GM18867 (cell line): ENCODE results near the gene PRKN.
"Not testable (repeated sequence)": the region's sequence is repeated elsewhere in the genome, so short reads cannot be mapped to it uniquely, and the experiment has no call there.

Experiments used
- ATAC-seq: cut with Tn5 transposase; IDR thresholded peaks from one replicate; pipeline ENCODE4 v1.9.1; 2021; ENCODE audit warnings: mild to moderate bottlenecking, moderate library complexity; ENCODE audit not compliant: unreplicated experiment

Gene PRKN

DNA sequence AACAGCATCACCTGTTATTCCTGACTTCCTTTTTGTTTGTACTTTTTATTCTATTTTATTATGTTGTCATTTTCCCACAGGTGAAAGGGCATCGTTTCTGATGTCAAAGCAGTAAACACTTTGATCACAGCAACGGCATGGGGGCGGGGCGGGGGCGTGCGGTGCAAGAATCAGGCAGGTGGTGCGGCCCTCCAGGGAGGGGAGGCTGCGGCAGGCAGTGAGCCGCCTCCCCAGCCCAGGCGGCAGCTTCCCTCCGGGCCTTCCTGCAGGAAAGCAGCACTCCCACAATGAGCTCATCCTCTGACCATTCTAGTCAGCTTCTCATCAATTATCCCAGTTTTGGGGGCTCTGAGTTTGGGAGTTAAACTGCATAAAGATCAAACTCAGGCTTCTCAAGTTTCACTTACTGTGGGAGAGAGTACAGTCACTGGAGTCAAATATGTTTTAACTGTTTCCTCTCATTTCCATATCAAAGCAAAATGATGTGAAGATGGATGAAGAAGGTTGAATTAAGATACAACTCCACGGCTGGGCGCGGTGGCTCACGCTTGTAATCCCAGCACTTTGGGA, 845.3 kb downstream of the PRKN start:
- no peak for ATAC-seq

GRCh38 chr6:161880056-161880455, 847.5 kb downstream of the PRKN start:
- ATAC-seq: no peak

DNA sequence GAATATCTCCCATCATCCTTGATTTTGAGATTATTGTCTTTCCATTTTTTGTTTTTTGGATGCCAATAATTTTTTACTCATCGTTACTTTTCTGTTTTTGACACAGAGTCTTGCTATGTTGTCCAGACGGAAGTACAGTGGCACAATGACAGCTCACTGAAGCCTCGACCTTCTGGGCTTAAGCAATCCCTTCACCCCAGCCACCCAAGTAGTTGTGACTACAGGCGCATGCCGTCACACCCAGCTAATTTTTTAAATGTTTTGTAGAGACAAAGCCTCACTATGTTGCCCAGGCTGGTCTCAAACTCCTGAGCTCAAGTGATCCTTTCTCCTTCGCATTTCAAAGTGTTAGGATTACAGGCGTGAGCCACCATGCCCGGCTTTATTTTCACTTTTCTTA, 851.3 kb downstream of the PRKN start:
- ATAC-seq: no peak

- no peak for ATAC-seq
These were observed 857.2 kb downstream of the PRKN start for GRCh38 chr6:161870236-161870901.

- ATAC-seq: no peak
These were observed 858.1 kb downstream of the PRKN start for GRCh38 chr6:161869491-161869890.

- ATAC-seq: no peak
These were observed 861.0 kb downstream of the PRKN start for GRCh38 chr6:161866570-161866969.

DNA sequence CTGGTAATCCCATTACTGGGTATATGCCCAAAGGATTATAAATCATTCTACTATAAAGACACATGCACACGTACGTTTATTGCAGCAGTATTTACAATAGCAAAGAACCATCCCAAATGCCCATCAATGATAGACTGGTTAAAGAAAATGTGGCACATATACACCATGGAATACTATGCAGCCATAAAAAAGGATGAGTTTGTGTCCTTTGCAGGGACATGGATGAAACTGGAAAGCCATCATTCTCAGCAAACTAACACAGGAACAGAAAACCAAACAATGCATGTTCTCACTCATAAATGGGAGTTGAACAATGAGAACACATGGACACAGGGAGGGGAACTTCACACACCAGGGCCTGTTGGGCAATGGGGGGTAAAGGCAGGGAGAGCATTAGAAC, 866.5 kb downstream of the PRKN start:
- not testable (repeated sequence) for ATAC-seq

- ATAC-seq: no peak
These were observed 873.9 kb downstream of the PRKN start for GRCh38 chr6:161853657-161854056.

- not testable (repeated sequence) for ATAC-seq
These were observed 876.1 kb downstream of the PRKN start for GRCh38 chr6:161851486-161851885.

GRCh38 chr6:161850562-161850961, 877.0 kb downstream of the PRKN start:
- no peak for ATAC-seq

- ATAC-seq: no peak
These were observed 879.9 kb downstream of the PRKN start for GRCh38 chr6:161847628-161848027.

DNA sequence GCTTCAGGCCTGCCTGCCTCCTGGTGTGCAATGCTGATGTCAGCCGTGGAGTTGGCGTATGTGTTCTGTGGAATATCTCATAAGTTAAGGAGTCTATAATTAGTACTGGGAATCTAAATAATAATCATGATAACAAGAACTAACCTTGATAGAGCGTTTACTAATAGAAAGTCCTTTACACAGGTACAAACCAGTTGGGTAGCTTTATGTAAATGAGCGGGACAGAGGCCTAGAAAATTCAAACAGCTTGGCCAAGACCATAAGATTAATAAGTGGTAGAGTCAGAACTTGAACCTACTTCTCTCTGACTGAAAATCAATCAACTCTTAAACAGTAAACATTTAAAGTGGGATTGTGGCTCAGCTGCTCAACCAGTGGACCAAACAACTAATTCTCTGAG, 882.8 kb downstream of the PRKN start:
- ATAC-seq: no peak

- no peak for ATAC-seq
These were observed 884.5 kb downstream of the PRKN start for GRCh38 chr6:161843066-161843465.

DNA sequence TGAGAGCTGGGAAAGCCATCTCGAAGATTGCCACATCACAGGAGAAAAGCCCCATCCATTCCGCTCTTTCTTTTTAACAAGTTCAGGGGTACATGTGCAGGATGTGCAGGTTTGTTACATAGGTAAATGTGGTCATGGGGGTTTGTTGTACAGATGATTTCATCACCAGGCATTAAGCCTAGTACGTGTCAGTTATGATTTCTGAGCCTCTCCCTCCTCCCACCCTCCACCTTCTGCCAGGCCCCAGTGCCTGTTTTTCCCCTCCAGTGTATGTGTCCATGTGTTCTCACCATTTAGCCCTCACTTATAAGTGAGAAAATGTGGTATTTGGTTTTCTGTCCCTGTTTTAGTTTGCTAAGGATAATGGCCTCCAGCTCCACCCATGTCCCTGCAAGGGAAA, 887.2 kb downstream of the PRKN start:
- no peak for ATAC-seq

DNA sequence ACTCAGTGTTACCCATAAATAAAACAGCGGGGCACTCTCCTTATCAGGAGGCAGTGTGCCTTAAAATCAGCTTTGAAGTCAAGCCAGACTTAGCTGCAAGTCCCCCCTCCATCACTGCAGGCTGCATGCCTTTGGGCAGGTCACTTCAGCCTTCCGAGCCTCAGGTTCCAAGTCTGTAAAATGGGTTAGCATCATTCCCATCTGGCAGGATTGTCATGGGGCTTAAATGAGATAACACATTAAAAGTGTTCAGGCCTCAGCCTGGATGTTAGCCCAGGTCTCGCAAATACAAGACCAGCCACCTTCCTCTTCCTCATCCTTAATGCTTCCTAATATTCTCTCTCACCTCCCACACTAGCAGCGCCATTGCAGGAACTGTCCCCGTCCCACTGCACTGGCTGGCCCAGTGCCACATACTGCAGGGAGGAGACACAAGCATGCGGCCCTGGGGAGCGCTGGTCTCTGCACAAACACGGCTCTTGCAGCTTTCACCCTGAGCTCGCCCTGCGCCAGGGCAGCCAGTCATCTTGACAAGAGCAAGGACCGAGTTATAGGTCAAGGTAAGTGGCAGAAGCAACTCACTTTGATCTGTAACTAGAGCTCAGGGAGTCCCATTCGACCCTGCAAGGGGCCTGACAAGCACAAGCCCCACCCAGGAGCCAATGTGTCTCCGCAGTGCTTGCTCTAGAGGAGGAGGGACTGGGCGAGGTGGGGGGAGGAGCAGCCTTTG, 889.1 kb downstream of the PRKN start:
- no peak for ATAC-seq

- ATAC-seq: no peak
These were observed 889.7 kb downstream of the PRKN start for GRCh38 chr6:161837854-161838253.

DNA sequence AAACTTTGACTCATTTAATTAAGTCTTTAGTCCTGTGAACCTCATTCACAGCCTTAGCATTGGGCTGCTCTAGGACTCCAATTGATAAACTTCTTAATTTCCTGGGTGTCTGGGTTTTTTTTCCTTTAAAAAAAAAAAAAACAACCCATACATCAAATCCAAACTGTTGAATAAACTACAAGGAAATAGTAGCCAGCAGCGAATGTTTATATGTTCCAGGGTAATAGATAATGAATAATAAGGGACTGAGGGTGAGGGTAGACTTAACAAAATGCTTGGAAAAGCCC, 890.2 kb downstream of the PRKN start:
- ATAC-seq: no peak

- ATAC-seq: no peak
These were observed 890.7 kb downstream of the PRKN start for GRCh38 chr6:161836643-161837448.

GRCh38 chr6:161835500-161836215, 891.9 kb downstream of the PRKN start:
- ATAC-seq: no peak

GRCh38 chr6:161834426-161834825, 893.1 kb downstream of the PRKN start:
- ATAC-seq: no peak
